Calu3 (cell line): ENCODE data around the gene PTPN20. TPM values are rescaled to one million over a fixed set of nuclear protein-coding genes. Genes with fewer than 3 reads are reported as not detected.
"Not testable (repeated sequence)": the region's sequence is repeated elsewhere in the genome, so short reads cannot be mapped to it uniquely, and the experiment has no call there.

Experiments used
- BruUV-seq: library from RNA; stranded (reverse); fragments of 400-500 nt; replicated peaks from 2 replicates; lab custom pipeline; 2021; lab: Mats Ljungman, UMichigan
- CTCF ChIA-PET: fragments of 300-600 bp; sonication (Branson Sonifier 250); formaldehyde crosslinking; loops from one replicate; lab custom pipeline; 2022; ENCODE audit warnings: antibody characterized with exemption; lab: Charles Lee
- DNase-seq: peaks from one replicate; pipeline ENCODE4 v3.0.0; 2022
- H3K27ac Mint-ChIP-seq: one replicate; pipeline ENCODE4 v1.8.0; 2022; ENCODE audit warnings: mixed read lengths; ENCODE audit not compliant: unreplicated experiment
- H3K27me3 Mint-ChIP-seq: one replicate; pipeline ENCODE4 v1.8.0; 2022; ENCODE audit warnings: mixed read lengths; ENCODE audit not compliant: unreplicated experiment
- H3K36me3 Mint-ChIP-seq: one replicate; pipeline ENCODE4 v1.8.0; 2022; ENCODE audit warnings: mild to moderate bottlenecking, moderate library complexity, mixed read lengths; ENCODE audit not compliant: insufficient read depth, unreplicated experiment
- H3K4me1 Mint-ChIP-seq: one replicate; pipeline ENCODE4 v1.8.0; 2022; ENCODE audit warnings: mild to moderate bottlenecking, low read depth, mixed read lengths; ENCODE audit not compliant: unreplicated experiment
- H3K4me3 Mint-ChIP-seq: one replicate; pipeline ENCODE4 v1.8.0; 2022; ENCODE audit warnings: mild to moderate bottlenecking, low read depth, moderate library complexity, mixed read lengths; ENCODE audit not compliant: unreplicated experiment
- H3K9me3 Mint-ChIP-seq: one replicate; pipeline ENCODE4 v1.8.0; 2022; ENCODE audit warnings: low read depth, mixed read lengths; ENCODE audit not compliant: unreplicated experiment
- CTCF ChIP-seq: fragments of 200-600 bp; IDR thresholded peaks from one replicate; pipeline ENCODE4 v1.8.0; 2022; ENCODE audit warnings: antibody characterized with exemption; ENCODE audit not compliant: unreplicated experiment
- intact Hi-C: fragments of 100-400 bp; cut with micrococcal nuclease; formaldehyde crosslinking; loops from one replicate; pipeline ENCODE4 v1.10.0; 2022; ENCODE audit not compliant: unreplicated experiment
- total RNA-seq: library from RNA; stranded (reverse); gene quantifications from 2 replicates; pipeline ENCODE4 v1.2.3, GENCODE V29; 2022

PTPN20 gene
- total RNA-seq, 1 experiment from 2014 or later = 7.1 TPM

- H3K9me3 Mint-ChIP-seq, CTCF ChIA-PET, H3K27me3 Mint-ChIP-seq, BruUV-seq, H3K4me1 Mint-ChIP-seq, DNase-seq, H3K27ac Mint-ChIP-seq, intact Hi-C loops, H3K4me3 Mint-ChIP-seq, H3K36me3 Mint-ChIP-seq: not testable (repeated sequence)
Measured at GRCh38 chr10:46903874-46904273, 7.4 kb upstream of the PTPN20 start.

GRCh38 chr10:46906359-46906758, 4.9 kb upstream of the PTPN20 start:
- BruUV-seq = not testable (repeated sequence)

GRCh38 chr10:46907185-46908117, 3.8 kb upstream of the PTPN20 start:
- H3K27ac Mint-ChIP-seq, H3K36me3 Mint-ChIP-seq, DNase-seq, H3K9me3 Mint-ChIP-seq, BruUV-seq, H3K27me3 Mint-ChIP-seq, H3K4me3 Mint-ChIP-seq, CTCF ChIA-PET, intact Hi-C loops, H3K4me1 Mint-ChIP-seq: not testable (repeated sequence)

More at GRCh38 chr10:46906359-46906758, 4.9 kb upstream of the PTPN20 start:
- CTCF ChIA-PET, H3K9me3 Mint-ChIP-seq, H3K36me3 Mint-ChIP-seq, intact Hi-C loops, H3K27me3 Mint-ChIP-seq, DNase-seq, H3K4me3 Mint-ChIP-seq, H3K27ac Mint-ChIP-seq, H3K4me1 Mint-ChIP-seq: not testable (repeated sequence)

GRCh38 chr10:46922498-46922897, 11.3 kb downstream of the PTPN20 start:
- H3K27ac Mint-ChIP-seq, H3K4me3 Mint-ChIP-seq, H3K27me3 Mint-ChIP-seq, CTCF ChIA-PET, H3K9me3 Mint-ChIP-seq, intact Hi-C loops, H3K36me3 Mint-ChIP-seq, H3K4me1 Mint-ChIP-seq, BruUV-seq: not testable (repeated sequence)
- peak; percentile 5 for DNase-seq

GRCh38 chr10:46925156-46925555, 13.9 kb downstream of the PTPN20 start:
- H3K4me3 Mint-ChIP-seq, H3K9me3 Mint-ChIP-seq, CTCF ChIA-PET, H3K4me1 Mint-ChIP-seq, H3K36me3 Mint-ChIP-seq, BruUV-seq, H3K27me3 Mint-ChIP-seq, intact Hi-C loops, DNase-seq, H3K27ac Mint-ChIP-seq: not testable (repeated sequence)

- DNase-seq, H3K9me3 Mint-ChIP-seq, H3K4me3 Mint-ChIP-seq, H3K4me1 Mint-ChIP-seq, H3K27ac Mint-ChIP-seq, H3K36me3 Mint-ChIP-seq, H3K27me3 Mint-ChIP-seq, CTCF ChIA-PET, intact Hi-C loops, BruUV-seq: not testable (repeated sequence)
- TF ChIP-seq CTCF = peak; percentile 31
Measured at GRCh38 chr10:46925853-46926252, 14.6 kb downstream of the PTPN20 start.

- intact Hi-C loops, DNase-seq, CTCF ChIA-PET, H3K4me1 Mint-ChIP-seq, H3K27ac Mint-ChIP-seq, H3K9me3 Mint-ChIP-seq, H3K27me3 Mint-ChIP-seq, H3K4me3 Mint-ChIP-seq, H3K36me3 Mint-ChIP-seq, BruUV-seq: not testable (repeated sequence)
Measured at GRCh38 chr10:46928810-46929209, 17.6 kb downstream of the PTPN20 start.

- DNase-seq, H3K27me3 Mint-ChIP-seq, BruUV-seq, intact Hi-C loops, H3K9me3 Mint-ChIP-seq, CTCF ChIA-PET, H3K4me1 Mint-ChIP-seq, H3K27ac Mint-ChIP-seq, H3K4me3 Mint-ChIP-seq, H3K36me3 Mint-ChIP-seq: not testable (repeated sequence)
Measured at GRCh38 chr10:46932383-46932782, 21.2 kb downstream of the PTPN20 start.

GRCh38 chr10:46941091-46941490, 29.9 kb downstream of the PTPN20 start:
- intact Hi-C loops, DNase-seq, H3K27me3 Mint-ChIP-seq, H3K4me1 Mint-ChIP-seq, CTCF ChIA-PET, H3K36me3 Mint-ChIP-seq, H3K4me3 Mint-ChIP-seq, H3K27ac Mint-ChIP-seq, H3K9me3 Mint-ChIP-seq, BruUV-seq: not testable (repeated sequence)
